Measurements from ENCODE around the gene SLC22A1. TPM values are rescaled to one million over a fixed set of nuclear protein-coding genes. Genes with fewer than 3 reads are reported as not detected.

Gene SLC22A1
- total RNA-seq, 1 experiment from 2014 or later: 0.36 TPM

DNA sequence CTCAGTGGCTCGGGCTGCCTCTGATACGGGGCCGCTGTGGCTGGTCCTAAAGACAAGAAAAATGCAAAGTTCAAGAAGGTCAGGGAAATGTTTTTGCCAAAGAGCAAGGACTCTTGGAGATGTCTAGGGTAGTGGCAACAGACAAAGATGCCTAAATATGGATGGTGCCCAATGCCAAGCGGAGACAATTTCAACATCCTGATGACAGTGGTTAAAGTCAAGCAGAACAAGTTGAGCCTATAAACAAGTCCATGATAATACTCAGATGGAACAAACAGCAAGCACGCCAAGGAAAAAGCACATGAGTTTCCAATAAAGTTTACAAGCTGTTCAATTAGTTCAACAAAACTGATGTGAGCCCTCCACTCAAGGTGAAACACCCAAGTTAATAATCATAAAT lies 51.1 kb downstream of the SLC22A1 start:
- no peak for DNase-seq (ENCODE audit: low read depth)

DNA sequence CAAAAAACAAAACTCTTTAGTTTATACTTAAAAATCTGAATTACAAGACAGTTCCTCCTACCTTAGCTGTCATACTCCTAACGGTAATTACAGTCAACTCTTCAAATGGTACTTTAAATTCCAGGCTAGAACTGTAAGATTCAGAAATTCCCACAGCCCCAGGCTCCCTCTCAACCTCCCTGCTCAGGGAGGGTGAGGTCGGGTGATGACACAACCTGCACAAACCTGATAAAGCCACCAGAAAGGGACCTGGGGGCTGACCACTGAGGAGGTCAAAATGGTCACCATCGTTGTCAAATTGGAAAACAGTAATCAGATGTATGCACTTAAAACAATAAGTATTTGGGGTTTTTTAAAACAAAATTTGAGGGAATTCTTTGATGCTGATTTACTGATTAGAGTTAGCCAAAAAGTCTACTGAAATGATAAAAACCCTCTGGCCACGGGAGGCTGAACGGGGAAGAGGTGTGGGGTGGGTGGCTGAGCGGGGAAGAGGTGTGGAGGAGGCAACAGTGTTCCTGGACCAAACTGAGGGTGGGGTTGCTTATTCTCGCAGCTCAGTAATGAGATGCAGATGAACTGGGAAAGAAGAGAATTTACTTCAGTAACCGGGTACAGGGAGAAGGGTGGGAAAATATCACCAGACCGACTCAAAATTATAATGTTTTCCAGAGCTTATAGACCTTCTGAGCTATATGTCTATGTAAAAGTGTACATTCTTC lies 52.4 kb downstream of the SLC22A1 start:
- DNase-seq (ENCODE audit: low read depth): no peak

DNA sequence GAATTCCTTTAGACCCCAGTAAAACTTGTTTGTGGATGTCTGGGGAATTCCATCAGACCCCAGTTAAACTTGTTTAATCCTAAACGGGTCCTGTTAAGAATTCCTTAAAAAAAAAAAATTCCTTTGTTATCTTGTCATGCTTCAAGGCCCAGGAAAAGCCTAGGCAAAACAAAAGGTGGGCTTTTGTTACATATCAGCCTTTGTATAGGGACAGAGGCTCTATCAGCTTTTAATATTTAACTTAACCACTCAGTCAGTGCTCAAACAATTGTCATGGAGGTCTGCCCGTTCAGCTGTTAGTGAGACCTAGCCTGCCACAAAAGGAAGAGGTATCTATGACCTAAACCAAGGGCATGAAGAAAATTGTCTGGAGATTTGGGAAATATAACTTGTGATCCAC lies 53.1 kb downstream of the SLC22A1 start:
- DNase-seq (ENCODE audit: low read depth): no peak

DNA sequence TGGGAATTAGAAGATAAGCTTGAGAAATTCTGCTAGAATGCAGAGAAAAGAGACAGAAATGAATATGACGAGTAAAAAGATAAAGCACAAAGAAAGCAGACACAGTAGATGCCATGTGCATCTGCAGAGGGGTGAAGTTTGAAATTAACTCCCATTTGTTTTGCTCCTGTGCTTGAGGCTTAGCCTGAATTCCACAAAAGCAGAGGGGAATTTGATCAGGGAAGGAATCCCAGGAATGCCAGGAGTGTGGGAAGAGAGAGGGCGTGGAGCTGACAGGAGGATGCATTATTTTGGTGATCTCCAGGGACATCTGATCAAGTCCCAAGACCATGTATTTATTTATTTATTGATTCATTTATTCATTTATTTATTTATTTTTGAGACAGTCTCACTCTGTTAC lies 55.6 kb downstream of the SLC22A1 start:
- DNase-seq (ENCODE audit: low read depth): peak; percentile 11

DNA sequence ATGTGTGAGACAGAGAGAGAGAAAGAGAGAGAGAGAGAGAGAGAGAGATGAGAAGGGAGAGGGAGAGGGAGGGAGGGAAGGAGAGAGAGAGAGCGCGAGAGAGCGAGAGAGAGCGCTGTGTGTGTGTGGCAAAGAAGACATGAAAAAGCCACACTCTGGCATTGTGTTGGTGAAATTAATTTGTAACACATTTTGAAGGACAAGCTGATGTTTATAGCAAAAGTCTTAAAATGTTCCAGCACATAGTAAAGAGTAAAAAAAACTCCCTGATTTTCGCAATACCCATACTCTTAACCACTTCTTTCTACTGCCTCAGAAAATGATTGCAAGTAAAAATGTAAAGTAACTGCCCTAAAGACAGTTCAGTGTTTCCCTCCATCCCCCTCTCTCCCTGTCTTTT lies 56.7 kb downstream of the SLC22A1 start:
- no peak for DNase-seq (ENCODE audit: low read depth)

DNA sequence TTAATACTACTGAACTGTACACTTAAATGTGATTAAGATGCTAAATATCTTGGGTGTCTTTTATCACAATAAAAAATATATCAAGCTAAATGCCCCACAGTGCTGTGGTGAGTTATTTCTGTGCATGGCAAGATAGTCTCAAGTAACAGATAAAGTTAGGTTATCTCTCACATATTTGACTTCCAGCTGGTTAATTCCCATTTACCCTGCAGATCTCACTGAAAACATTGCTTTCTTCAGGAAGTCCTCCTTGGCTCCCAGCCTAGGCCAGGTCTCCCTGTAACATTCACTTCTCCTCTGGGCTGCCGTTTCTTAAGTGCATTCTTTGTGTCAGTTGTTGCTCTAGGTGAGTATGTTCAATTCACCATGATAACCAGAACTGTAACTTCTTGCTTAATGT lies 59.1 kb downstream of the SLC22A1 start:
- no peak for DNase-seq (ENCODE audit: low read depth)

DNA sequence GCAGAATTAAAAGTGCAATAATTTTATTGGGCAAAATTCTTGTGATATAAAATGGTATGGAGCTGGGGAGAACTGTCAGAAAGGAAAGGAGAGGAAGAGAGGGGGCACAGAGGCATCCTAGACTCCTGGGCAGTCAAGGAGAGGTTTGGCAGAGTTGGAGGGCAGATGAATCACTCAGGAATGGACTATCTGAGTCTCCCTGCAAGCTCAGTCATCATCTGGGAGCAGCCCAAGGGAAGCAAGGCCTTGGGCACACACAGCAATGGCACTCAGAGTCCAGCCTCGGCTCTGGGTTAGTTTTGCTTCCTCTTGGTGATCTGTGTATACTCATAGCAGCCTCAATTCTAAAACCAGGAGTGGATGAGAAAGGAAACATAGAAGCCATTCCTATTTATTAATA lies 67.2 kb downstream of the SLC22A1 start:
- peak; percentile 75 for DNase-seq (ENCODE audit: low read depth)

DNA sequence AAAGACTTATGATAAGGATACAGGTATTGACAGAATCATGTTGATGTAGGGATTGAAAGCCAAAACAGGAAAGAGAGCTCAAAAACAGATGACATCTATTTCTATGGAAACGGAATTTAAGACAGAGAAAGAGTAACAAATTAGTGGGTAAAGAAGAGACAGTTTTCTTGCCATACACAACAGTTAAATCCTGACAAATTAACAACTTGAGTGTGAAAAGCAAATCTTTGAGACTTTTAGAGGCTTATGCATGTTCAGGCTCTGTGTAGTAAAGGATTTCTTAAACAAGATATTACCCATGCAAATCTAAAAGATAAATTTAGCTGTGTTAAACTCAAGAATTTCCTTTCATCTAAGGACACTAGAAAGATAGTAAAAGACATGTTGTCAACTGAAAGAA lies 68.5 kb downstream of the SLC22A1 start:
- DNase-seq (ENCODE audit: low read depth): no peak

DNA sequence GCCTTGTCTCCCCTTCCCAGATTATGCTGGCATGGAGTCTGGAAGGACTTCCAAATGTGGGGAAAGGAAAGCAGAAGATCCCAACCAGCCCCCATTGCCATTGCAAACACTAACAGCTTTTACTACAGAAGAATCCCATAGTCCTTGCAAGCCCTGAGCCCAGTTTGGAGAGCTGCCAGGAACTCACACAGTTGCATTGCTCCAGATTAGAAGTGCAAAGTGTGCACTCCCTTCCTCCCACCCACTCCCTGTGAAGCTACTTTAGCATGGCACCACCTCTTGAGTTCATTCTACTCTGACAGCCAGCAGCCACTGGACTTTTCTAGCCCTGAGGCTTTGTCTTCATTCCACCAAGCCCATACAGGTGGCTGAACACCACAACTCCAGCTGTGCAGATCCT lies 69.4 kb downstream of the SLC22A1 start:
- DNase-seq (ENCODE audit: low read depth): no peak

DNA sequence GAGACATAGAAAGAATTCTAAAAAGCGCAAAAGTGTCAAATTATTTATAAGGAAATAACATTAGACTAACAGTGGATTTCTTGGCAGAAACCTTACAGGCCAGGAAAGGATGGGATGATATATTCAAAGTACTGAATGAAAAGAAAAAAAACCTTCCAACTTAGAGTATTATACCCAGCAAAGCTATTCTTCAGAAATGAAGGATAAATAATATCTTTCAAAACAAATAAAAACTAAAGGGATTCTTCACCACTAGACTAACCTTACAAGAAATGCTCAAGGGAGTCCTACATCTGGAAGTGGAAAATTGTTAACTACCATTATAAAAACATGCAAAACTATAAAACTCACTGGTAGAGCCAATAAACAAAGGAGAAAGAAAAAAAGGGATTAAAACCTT lies 71.2 kb downstream of the SLC22A1 start:
- no peak for DNase-seq (ENCODE audit: low read depth)

DNA sequence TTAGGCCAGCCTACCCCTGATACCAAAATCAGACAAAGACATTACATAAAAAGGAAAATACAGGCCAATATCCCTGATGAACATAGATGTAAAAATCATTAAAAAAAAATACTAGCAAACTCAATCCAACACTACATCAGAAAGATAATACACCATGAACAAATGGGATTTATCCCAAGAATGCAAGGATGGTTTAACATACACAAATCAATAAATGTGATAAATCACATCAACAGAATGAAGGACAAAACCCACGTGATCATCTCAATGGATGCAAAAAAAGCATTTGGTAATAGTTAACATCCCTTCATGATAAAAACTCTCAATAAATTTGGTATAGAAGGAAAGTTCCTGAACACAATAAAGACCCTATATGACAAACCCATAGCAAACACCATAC lies 73.2 kb downstream of the SLC22A1 start:
- DNase-seq (ENCODE audit: low read depth): no peak

DNA sequence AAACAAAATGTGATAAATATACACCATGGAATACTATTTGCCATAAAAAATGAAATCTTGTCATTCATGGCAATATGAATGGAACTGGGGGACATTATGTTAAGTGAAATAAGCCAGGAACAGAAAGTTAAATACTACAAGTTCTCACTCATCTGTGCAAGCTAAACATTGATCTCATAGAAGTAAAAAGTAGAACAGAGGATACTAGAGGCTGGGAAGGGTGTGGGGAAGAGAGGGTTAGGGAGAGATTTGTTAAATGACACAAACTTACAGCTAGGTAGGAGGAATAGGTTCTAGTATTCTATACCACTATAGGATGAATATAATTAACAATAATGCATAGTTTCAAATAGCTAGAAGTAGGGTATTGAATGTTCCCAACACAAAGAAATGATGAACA lies 76.0 kb downstream of the SLC22A1 start:
- DNase-seq (ENCODE audit: low read depth): no peak

DNA sequence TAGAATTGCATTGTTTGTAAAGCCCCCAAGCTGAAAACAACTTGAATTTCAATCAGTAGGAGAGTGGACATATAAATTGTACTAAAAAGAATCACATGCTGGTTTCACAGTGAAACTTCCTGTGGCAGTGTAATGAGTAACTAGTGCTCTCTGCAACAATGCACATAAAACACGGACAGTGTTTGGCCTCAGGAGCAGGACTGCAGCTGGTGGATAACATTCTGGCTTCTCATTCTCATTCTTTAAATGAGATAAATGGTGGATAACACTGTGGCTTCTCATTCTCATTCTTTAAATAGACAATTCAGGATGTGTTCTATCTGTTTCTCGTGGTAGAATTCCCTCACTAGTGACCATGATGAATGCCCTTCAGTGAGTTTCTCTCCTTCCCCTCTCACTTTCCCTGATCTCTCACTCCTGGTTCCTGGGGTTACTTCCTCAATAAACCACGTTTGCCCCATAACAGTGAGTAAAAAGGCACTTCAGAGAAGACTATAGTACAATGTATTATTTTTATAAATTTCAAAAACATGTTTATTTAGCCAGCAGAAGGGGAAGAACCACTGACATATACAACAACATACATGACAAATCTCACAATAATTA lies 77.1 kb downstream of the SLC22A1 start:
- peak; percentile 30 for DNase-seq (ENCODE audit: low read depth)

DNA sequence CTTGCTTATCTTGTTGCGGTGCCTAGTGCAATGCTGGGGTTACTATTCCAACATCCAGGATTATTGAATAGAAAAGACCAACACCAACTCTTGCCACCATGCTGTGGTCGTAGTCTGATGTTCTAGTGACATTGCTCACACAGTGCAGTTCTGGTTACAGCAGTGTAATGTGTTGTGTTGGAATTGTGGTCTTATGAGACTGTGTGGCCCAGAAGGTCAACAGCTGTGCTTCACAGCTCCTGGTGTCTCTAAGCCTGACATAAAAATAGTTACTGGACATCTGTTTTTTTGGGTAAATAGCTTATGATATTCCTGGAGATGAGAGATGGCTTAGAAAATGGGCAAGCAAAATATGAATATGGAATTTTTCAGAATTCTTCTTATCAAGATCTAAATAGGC lies 79.4 kb downstream of the SLC22A1 start:
- no peak for DNase-seq (ENCODE audit: low read depth)

DNA sequence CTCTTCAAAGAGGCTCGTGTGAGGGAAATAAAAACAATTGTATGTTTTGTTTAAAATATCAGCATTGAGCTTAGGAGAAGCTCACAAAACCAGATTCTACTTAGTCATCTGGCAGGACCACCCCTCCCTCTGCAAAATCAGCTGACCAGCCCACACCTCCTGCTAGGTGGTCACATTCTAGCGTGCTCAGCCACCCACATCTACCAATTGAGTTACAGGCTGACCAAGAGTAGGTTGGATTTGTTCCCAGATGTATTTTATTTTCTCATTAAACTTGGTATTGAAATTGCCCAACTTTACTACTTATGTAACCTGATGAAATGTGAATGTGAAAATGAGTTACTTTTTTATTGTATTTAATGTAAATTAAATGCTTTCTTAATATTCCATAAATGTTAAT lies 80.8 kb downstream of the SLC22A1 start:
- no peak for DNase-seq (ENCODE audit: low read depth)

DNA sequence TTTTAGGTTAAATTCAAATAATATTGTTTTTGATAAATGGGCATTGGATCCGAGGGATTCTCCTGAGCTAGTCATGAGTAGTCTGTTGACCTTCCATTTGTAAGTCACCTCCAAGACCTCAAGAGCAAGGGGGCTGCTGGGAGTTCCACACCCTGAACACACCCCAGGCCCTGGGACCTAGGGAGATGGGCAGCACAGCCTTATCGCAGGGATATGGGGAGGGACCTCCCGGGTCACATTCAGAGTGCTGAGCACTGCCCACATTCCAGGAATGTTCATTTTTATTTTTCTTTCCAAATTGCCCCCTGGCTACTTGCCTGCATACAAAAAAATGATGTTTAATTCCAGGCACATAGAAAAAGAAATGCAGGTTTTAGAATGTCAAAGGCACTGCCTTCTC lies 81.5 kb downstream of the SLC22A1 start:
- no peak for DNase-seq (ENCODE audit: low read depth)

DNA sequence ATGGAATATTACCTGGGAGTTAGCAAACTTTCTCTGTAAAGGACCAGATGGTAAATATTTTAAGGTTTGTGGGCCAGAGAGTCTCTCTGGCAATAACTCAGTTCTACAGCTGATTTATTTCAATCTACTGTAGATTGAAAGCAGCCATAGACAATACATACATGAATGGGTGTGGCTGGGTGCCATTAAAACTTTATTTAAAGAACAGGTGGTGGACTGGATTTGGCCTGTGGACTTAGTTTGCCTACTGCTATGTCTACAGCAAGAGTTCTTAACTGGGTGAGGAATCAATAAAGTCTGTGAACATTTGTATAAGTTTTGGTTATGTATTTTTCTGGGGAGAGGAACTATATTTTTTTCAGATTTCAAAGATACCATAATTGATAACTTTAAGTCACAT lies 81.9 kb downstream of the SLC22A1 start:
- no peak for DNase-seq (ENCODE audit: low read depth)

DNA sequence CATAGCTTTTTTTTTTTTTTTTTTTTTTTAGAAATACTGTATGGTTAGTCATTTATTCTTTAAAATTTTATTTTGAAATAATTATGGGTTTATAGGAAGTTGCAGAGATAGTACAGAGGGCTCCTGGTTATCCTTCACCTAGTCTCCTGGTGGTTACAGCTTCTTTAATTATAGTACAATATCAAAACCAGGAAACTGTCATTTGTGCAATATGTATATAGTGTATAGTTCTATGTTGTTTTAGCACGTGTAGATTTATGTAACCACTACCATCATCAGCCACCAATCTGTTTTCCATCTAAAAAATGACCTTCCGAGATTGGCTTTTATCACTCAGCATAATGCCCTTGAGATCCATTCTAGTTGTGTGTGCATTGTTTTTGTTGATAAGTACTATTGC lies 82.3 kb downstream of the SLC22A1 start:
- DNase-seq (ENCODE audit: low read depth): no peak

DNA sequence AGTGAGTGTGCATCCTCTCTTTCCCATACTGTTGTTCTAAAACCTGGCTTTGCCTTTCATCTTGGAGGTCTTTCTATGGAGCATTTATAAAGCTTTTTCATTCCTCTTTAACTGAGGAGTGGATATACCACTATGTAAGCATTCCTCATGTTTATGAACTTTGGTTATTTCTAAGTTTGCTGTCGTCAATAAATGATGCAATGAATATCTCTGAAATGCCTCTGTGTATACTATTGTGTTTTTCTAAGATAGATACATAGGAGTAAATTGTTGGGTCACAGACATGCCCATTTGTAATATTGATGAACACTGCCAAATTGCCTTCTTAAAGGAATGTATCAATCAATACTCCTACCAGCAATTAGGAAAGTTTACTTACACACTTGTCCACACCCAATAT lies 83.1 kb downstream of the SLC22A1 start:
- no peak for DNase-seq (ENCODE audit: low read depth)

DNA sequence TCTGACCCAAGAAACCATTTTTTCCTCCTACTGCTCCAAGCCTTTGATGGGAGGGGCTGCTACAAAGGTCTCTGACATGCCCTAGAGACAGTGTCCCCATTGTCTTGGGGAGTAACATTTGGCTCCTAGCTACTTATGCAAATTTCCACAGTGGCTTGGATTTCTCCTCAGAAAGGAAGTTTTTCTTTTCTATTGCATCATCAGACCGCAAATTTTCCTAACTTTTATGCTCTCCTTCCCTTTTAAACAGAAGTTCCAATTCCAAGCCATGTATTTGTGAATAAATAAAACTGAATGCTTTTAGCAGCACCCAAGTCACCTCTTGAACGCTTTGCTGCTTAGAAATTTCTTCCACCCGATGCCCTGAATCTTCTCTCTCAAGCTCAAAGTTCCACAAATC lies 86.0 kb downstream of the SLC22A1 start:
- DNase-seq (ENCODE audit: low read depth): no peak
